GM12892 (cell line): ENCODE data around the gene ANKH.
"Not testable (repeated sequence)": the region's sequence is repeated elsewhere in the genome, so short reads cannot be mapped to it uniquely, and the experiment has no call there.

Source experiments
- DNase-seq: peaks from one replicate; pipeline ENCODE4 v3.0.0; 2011; ENCODE audit not compliant: insufficient read length
- FAIRE-seq: peaks from 2 replicates; lab custom pipeline; 2011; peaks lifted over from hg19 to GRCh38; lab: Jason Lieb, UNC
- POLR2A ChIP-seq: IDR thresholded peaks from 2 replicates; pipeline ENCODE4 v1.6.1; 2011; ENCODE audit warnings: low read depth, low read length, control low read depth
- POLR2AphosphoS5 ChIP-seq: IDR thresholded peaks from 2 replicates; pipeline ENCODE4 v1.6.1; 2011; ENCODE audit warnings: low read depth, low read length, control low read depth
- TAF1 ChIP-seq: IDR thresholded peaks from 2 replicates; pipeline ENCODE4 v1.6.1; 2011; ENCODE audit warnings: low read depth, mild to moderate bottlenecking, control low read depth, low read length, borderline replicate concordance

The ANKH gene

DNA sequence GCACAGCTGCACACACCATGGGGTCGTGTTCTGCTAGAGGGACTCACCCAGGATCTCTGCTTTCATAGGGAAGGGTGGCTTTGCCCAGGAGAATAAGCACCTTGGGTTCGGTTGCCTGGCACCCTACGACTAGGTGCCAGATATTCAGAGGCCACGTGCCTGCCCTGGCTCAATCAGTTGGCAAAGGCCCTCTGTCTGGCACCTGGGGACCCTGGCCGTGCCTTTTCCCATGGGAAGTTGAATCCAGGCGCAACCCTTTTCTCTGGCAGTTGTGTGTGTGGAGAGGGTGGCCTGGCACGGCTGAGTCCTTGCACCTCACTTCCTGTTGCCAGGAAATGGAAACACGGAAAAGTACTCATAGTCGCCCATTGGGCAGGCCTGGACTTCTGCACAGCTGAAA, 10.2 kb upstream of the ANKH start:
- no peak for DNase-seq
- TF ChIP-seq POLR2AphosphoS5 (no peak), TAF1 (no peak), POLR2A (no peak)
- no peak for FAIRE-seq

DNA sequence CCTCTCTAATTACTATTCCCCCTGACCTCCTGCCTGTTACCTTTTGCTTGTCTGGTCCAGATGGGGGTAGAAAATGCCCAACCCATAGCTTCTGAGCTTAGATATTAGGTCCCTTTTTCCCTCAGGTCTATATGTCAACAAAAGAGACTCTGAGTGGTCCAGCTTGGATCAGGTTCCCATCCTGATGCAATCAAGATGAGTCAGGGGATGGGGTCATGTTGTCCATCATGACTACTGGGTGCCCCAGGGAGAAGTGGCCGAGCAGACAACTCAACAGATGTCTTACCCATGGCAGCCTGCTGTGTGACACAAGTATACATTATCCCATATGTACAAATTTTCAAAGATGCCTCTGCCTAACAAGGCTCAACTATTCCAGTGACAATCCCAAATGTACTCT, 9.1 kb upstream of the ANKH start:
- FAIRE-seq (no peak), DNase-seq (no peak)
- TF ChIP-seq TAF1 (no peak), POLR2A (no peak), POLR2AphosphoS5 (no peak)

GRCh38 chr5:14879937-14880589, 8.5 kb upstream of the ANKH start:
- DNase-seq (no peak), FAIRE-seq (no peak)
- TF ChIP-seq POLR2AphosphoS5 (no peak), POLR2A (no peak), TAF1 (no peak)

- TF ChIP-seq TAF1 (no peak), POLR2AphosphoS5 (no peak)
- FAIRE-seq (no peak), DNase-seq (no peak)
Observed at GRCh38 chr5:14879393-14879792, 7.8 kb upstream of the ANKH start.

DNA sequence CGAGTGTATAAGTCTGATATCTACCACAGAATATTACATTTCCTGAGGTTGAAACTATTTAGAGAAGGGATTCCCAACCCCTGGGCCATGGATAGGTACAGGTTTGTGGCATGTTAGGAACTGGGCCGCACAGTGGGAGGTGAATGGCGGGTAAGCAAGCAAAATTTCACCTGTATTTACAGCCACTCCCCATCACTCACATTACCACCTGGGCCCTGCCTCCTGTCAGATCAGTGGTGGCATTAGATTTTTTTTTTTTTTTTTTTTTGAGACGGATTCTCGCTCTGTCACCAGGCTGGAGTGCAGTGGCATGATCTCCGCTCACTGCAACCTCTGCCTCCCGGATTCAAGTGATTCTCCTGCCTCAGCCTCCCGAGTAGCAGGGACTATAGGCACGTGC, 6.6 kb upstream of the ANKH start:
- not testable (repeated sequence) for FAIRE-seq, DNase-seq

- FAIRE-seq (no peak), DNase-seq (no peak)
- TF ChIP-seq POLR2A (no peak), TAF1 (no peak)
Observed at GRCh38 chr5:14876095-14876494, 4.5 kb upstream of the ANKH start.

- TF ChIP-seq TAF1 (no peak), POLR2AphosphoS5 (no peak), POLR2A (no peak)
- DNase-seq (no peak), FAIRE-seq (no peak)
Observed at GRCh38 chr5:14873790-14874189, 2.2 kb upstream of the ANKH start.

DNA sequence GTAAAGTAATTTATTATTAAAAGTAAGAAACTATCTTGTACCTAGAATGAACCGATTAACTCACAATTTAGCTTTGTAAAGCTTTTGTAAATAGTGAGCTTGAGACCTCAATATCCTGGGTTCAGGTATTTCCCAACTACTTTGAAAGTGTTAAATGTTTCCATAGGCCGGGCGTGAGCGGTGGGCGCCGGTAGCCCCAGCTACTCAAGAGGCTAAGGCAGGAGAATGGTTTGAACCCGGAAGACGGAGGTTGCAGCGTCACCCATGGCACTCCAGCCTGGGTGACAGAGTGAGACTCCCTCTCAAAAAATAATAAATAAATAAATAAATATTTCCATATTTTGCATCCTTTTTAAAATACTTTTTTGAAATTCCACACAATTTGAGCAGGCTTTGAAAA, 1.5 kb upstream of the ANKH start:
- TF ChIP-seq POLR2AphosphoS5 (no peak), POLR2A (no peak), TAF1 (no peak)
- DNase-seq, result no peak
- no peak for FAIRE-seq

DNA sequence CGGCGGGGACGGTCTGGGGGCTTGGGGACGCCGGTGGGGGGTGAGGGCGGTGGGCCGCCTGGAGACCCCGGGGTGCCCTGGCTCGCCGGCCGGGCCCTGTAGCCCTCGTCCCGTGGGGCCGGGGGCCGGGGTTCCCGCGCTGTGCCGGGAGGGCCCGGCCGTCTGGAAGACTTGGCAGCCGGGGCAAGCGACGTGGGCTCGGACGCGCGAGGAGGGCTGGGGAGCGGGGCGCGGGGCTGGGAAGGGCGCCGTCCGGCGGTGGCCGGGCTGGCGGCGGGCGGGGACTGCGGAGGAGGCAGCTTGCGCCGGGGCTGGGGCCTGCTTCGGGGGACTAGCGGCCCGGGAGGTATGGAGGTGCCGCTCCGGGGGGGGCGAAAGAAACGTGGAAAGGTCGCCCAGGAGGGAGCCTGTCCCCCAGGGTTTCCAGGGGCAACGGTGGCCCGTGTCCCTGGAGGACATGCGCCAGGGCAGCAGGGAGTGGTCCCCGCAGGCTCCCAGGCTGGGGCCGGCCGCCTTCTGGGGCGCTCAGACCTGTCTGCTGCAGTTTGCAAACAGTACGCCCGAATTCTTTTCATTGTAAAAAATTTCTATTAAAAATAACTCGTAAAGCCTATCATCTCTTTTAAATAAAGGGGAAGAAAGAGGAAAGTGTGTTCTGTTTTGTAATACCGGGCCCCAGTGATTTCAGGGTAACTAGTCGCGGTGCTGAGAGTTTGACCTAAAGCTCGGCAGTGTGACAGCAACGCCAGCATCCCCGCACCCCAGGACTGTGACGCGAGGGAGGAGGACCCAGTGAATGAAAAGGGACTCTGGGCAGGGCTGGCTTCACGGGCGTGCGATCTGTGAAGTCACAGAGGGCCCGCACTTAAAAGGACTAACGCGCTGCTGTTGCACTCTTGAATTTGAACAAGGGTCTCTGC, 752 bp upstream of the ANKH start:
- FAIRE-seq (no peak), DNase-seq (peak; percentile 26)
- TF ChIP-seq TAF1, result no peak
- no peak for TF ChIP-seq POLR2A
- no peak for TF ChIP-seq POLR2AphosphoS5

DNA sequence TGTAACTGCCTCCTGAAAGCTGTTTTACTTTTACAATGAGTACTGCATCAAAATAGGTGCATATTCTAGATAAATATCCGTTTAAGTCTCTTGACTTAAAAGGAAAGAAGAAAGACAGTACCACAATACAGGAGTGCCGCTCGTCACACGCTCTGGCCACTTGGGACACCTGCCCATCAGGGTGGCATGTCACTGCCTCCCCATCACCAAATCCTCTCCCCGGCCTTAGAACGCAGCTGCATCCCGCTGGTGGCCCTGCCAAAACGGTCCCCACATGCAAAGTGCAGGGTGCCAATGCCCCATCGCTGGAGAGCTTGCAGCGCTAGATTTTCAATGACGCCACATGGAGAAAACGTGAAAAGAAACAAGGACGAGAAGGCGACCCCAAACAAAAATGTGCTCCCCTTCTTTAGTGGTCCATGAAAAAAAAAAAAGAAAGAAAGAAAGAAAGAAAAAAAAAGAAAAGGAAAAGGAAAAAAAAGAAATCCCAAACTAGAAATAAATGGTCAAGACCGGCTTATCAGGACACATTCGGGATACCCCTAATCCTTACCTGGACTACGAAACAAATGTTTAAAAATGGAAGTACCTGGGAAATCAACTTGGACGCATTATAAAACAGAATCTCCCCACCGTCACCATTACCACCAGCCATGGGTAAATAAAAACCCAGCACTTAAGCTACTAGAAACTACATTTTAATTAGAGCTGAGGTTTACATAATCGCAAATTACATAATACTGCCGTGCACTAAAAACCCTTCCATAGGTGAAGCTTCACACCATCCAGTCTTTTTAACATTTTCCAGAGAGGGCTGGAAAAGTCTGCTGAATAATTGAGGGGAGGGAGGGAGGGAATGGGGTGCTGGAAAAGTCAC, 1.0 kb downstream of the ANKH start:
- TF ChIP-seq TAF1 (no peak), POLR2AphosphoS5 (no peak), POLR2A (no peak)
- DNase-seq, result no peak
- FAIRE-seq, result no peak

DNA sequence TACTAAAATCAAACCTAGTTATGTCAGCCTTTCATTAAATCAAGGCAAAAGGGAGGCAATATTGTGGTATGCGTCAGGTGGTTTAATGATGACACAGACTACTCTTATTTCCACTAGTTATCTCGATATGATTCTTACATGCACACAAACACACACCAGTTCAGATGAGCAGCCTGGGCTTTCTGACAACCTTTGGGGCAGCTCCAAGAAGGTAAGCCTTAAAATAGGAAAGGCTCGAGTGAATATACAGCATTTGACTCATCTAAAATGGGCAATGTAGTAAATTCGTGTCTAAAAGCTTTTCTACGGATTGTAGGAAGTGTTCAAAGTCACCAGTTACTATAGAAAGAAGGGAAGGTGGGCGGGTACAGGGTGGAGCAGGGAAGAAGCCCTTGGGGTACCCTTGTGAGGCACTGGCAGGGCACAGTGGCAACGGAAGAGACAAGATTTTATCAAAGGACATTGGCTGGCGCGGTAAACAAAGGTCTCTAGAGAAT, 1.9 kb downstream of the ANKH start:
- TF ChIP-seq TAF1 (no peak), POLR2AphosphoS5 (no peak), POLR2A (no peak)
- no peak for DNase-seq
- FAIRE-seq, result no peak

DNA sequence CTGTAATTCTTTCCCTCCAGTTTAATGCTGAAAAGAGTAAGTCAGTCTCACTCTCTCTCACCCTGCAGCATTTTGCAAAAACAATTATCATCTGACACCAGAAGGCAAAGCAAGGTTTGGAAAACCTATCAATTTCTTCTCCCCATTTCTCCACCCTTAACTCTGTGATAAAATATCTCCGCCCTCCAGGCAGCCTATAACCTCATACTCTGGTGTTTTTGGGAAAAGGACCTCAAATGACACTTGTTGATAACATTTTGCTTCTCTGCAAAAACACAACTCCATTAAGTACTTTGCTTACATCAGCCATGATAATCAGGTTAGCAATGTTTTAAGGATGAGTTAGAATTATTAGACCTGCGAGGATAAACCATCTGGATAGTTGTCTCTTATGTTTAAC, 2.3 kb downstream of the ANKH start:
- FAIRE-seq, result no peak
- DNase-seq, result no peak
- TF ChIP-seq POLR2A, result no peak
- TF ChIP-seq POLR2AphosphoS5, result no peak
- TF ChIP-seq TAF1, result no peak
